Stimulated activated CD4-positive, alpha-beta T cell treated with anti-CD3 and anti-CD28 coated beads, Interleukin-12 subunit alpha, Interleukin-12 subunit beta, amount 100 ng/mL, for 48 hours (primary cell): ENCODE data around the gene GRB10.
A peak's percentile ranks its signal among the peaks of the same experiment; 100 is the strongest.

ENCODE experiments used
- DNase-seq, 3 donors: peaks; one replicate each; pipeline ENCODE4 v3.0.0-alpha.2; 2020; ENCODE audit warnings: low read depth in 2 of 3, low spot score in 1 of 3

Gene GRB10

GRCh38 chr7:50615519-50616080, 167.1 kb downstream of the GRB10 start:
- no peak for DNase-seq

- no peak for DNase-seq
Measured at GRCh38 chr7:50614721-50615518, 167.8 kb downstream of the GRB10 start.

- no peak for DNase-seq
Measured at GRCh38 chr7:50613473-50613872, 169.2 kb downstream of the GRB10 start.

GRCh38 chr7:50612704-50613103, 170.0 kb downstream of the GRB10 start:
- DNase-seq, result no peak

- peak in 2 of 3 donors; percentile 19 to 34 for DNase-seq
Measured at GRCh38 chr7:50610521-50611277, 172.0 kb downstream of the GRB10 start.

- DNase-seq, result no peak
Measured at GRCh38 chr7:50608196-50608906, 174.3 kb downstream of the GRB10 start.

GRCh38 chr7:50607524-50608125, 175.1 kb downstream of the GRB10 start:
- no peak for DNase-seq

- no peak for DNase-seq
Measured at GRCh38 chr7:50605059-50605458, 177.6 kb downstream of the GRB10 start.

GRCh38 chr7:50603287-50603686, 179.4 kb downstream of the GRB10 start:
- DNase-seq, result no peak

GRCh38 chr7:50599385-50599784, 183.3 kb downstream of the GRB10 start:
- DNase-seq, result no peak

GRCh38 chr7:50598460-50599343, 184.0 kb downstream of the GRB10 start:
- no peak for DNase-seq

- no peak for DNase-seq
Measured at GRCh38 chr7:50596484-50596883, 186.2 kb downstream of the GRB10 start.

GRCh38 chr7:50595491-50596102, 187.1 kb downstream of the GRB10 start:
- DNase-seq, result peak in 1 of 3 donors; percentile 3

- DNase-seq, result no peak
Measured at GRCh38 chr7:50594734-50595485, 187.8 kb downstream of the GRB10 start.

GRCh38 chr7:50594136-50594535, 188.6 kb downstream of the GRB10 start:
- no peak for DNase-seq

GRCh38 chr7:50592940-50593339, 189.8 kb downstream of the GRB10 start:
- no peak for DNase-seq

- DNase-seq, result no peak
Measured at GRCh38 chr7:50591480-50592438, 190.9 kb downstream of the GRB10 start.

- no peak for DNase-seq
Measured at GRCh38 chr7:50591098-50591479, 191.6 kb downstream of the GRB10 start.
